B cell (primary cell): ENCODE data around the gene KLHL30. TPM values are rescaled to one million over a fixed set of nuclear protein-coding genes. Genes with fewer than 3 reads are reported as not detected.

ENCODE experiments used
- ATAC-seq: fragments of 200-7000 bp; cut with Tn5 transposase; one replicate; pipeline ENCODE4 v1.10.0; 2021; ENCODE audit warnings: low read depth, mild to moderate bottlenecking, moderate number of reproducible peaks, moderate library complexity
- CTCF ChIA-PET: fragments of 350-600 bp; sonication (Branson Sonifier 250); formaldehyde crosslinking; loops from one replicate; lab custom pipeline; 2021; ENCODE audit warnings: antibody characterized with exemption, inconsistent platforms; lab: Charles Lee
- POLR2A ChIA-PET: fragments of 350-600 bp; sonication (Branson Sonifier 250); formaldehyde crosslinking; loops from one replicate; lab custom pipeline; 2021; ENCODE audit warnings: antibody characterized with exemption; lab: Charles Lee
- DNase-seq: peaks from one replicate; pipeline ENCODE4 v3.0.0; 2013
- H2AFZ ChIP-seq: 2 replicates; pipeline ENCODE4 v1.6.1; 2012; ENCODE audit warnings: mild to moderate bottlenecking, low read depth, low read length; ENCODE audit not compliant: insufficient read depth, poor library complexity, severe bottlenecking
- H3K27ac ChIP-seq, 2 donors: 1 replicate in 1 of 2; 2 replicates in 1 of 2; pipeline ENCODE4 v1.5.1; 2012 to 2013; ENCODE audit warnings: low read length in 2 of 2, mild to moderate bottlenecking in 2 of 2, moderate library complexity in 1 of 2
- H3K27me3 ChIP-seq, 4 experiments: fragments of 200-600 bp in 1 of 4; sonication (generic) in 1 of 4; replicated peaks in 1 of 4; 1 replicate in 2 of 4; 2 replicates in 2 of 4; pipeline versions ENCODE4 v1.6.1 to v1.7.0; 2013 to 2016; ENCODE audit warnings: low read length in 3 of 4, mild to moderate bottlenecking in 2 of 4, mixed read lengths in 1 of 4, moderate library complexity in 1 of 4; ENCODE audit not compliant: insufficient read depth in 4 of 4, control insufficient read depth in 3 of 4; ENCODE audit errors: control extremely low read depth in 1 of 4
- H3K36me3 ChIP-seq, 2 experiments: replicated peaks in 1 of 2; 1 replicate in 1 of 2; 2 replicates in 1 of 2; pipeline versions ENCODE4 v1.6.1 to v1.7.1; 2013; ENCODE audit warnings: low read length in 1 of 2; ENCODE audit not compliant: insufficient read depth in 2 of 2, control insufficient read depth in 1 of 2; ENCODE audit errors: control extremely low read depth in 1 of 2, extremely low read depth in 1 of 2
- H3K4me1 ChIP-seq, 2 donors: fragments of 200-600 bp in 1 of 2; sonication (generic) in 1 of 2; 1 replicate in 1 of 2; 2 replicates in 1 of 2; pipeline versions ENCODE4 v1.5.1 to v1.6.1; 2013 to 2017; ENCODE audit warnings: low read length in 2 of 2; ENCODE audit not compliant: control insufficient read depth in 2 of 2, insufficient read depth in 2 of 2
- H3K4me2 ChIP-seq: replicated peaks from 2 replicates; pipeline ENCODE3; 2012; ENCODE audit warnings: mild to moderate bottlenecking, low read depth, low read length; ENCODE audit not compliant: poor library complexity, severe bottlenecking
- H3K4me3 ChIP-seq, 5 experiments: fragments of 200-600 bp in 1 of 5; sonication (generic) in 1 of 5; 1 replicate in 3 of 5; 2 replicates in 2 of 5; pipeline versions ENCODE4 v1.5.1 to v1.7.0; 2011 to 2016; ENCODE audit warnings: low read length in 4 of 5, mild to moderate bottlenecking in 4 of 5, low read depth in 2 of 5, control low read depth in 1 of 5, moderate library complexity in 1 of 5; ENCODE audit not compliant: insufficient read depth in 1 of 5; ENCODE audit errors: control extremely low read depth in 1 of 5, extremely low read depth in 1 of 5
- H3K79me2 ChIP-seq: fragments of 200-600 bp; sonication (generic); one replicate; pipeline ENCODE4 v1.6.0; 2016; ENCODE audit warnings: low read length; ENCODE audit not compliant: control insufficient read depth, insufficient read depth
- H3K9ac ChIP-seq: fragments of 200-600 bp; sonication (generic); 2 replicates; pipeline ENCODE4 v1.6.1; 2017; ENCODE audit warnings: mild to moderate bottlenecking, low read length, moderate library complexity
- H3K9me3 ChIP-seq, 3 donors: one replicate each; pipeline versions ENCODE4 v1.6.1 to v1.7.1; 2013; ENCODE audit warnings: low read length in 2 of 3; ENCODE audit not compliant: control insufficient read depth in 2 of 3, insufficient read depth in 1 of 3; ENCODE audit errors: control extremely low read depth in 1 of 3
- H4K20me1 ChIP-seq: 2 replicates; pipeline ENCODE4 v1.6.0; 2012; ENCODE audit warnings: mild to moderate bottlenecking, low read length; ENCODE audit not compliant: insufficient read depth, control insufficient read depth, poor library complexity, severe bottlenecking
- H3K27ac Mint-ChIP-seq: one replicate; pipeline ENCODE4 v1.8.0; 2021; ENCODE audit warnings: mixed read lengths
- H3K27me3 Mint-ChIP-seq: one replicate; pipeline ENCODE4 v1.8.0; 2021; ENCODE audit warnings: mixed read lengths
- H3K4me1 Mint-ChIP-seq: one replicate; pipeline ENCODE4 v1.8.0; 2021; ENCODE audit warnings: mixed read lengths
- H3K4me3 Mint-ChIP-seq: one replicate; pipeline ENCODE4 v1.8.0; 2021; ENCODE audit warnings: mixed read lengths
- H3K9me3 Mint-ChIP-seq: one replicate; pipeline ENCODE4 v1.8.0; 2022; ENCODE audit warnings: mixed read lengths; ENCODE audit not compliant: insufficient read depth
- EZH2 ChIP-seq: IDR thresholded peaks from 2 replicates; pipeline ENCODE4 v1.6.1; 2012; ENCODE audit warnings: borderline replicate concordance, low read depth, mild to moderate bottlenecking, moderate library complexity, low read length; ENCODE audit not compliant: insufficient read depth, poor library complexity, severe bottlenecking
- WGBS: methylation state at CpG from one replicate; pipeline ENCODE4 v1.1.5; 2013; ENCODE audit warnings: missing lambda C conversion rate; ENCODE audit not compliant: insufficient coverage; 5-methylcytosine and 5-hydroxymethylcytosine counted together
- intact Hi-C: fragments of 100-400 bp; cut with micrococcal nuclease; formaldehyde crosslinking; loops from one replicate; pipeline ENCODE4 v1.10.0; 2022
- polyA plus RNA-seq: library from polyadenylated mRNA; depleted of rRNA; stranded (reverse); fragments of >200 nt; gene quantifications from 2 replicates; pipeline ENCODE4 v1.2.3, GENCODE V29; 2012
- total RNA-seq, 2 donors: library from RNA; stranded (reverse); fragments of 120-200 nt in 1 of 2; gene quantifications; 1 replicate in 1 of 2; 2 replicates in 1 of 2; pipeline versions ENCODE4 v1.2.3 to v1.2.4, GENCODE V29; 2013 to 2022
- TF ChIP-seq, protein P1 (sequence below): fragments of 200-600 bp; IDR thresholded peaks from one replicate; pipeline ENCODE4 v1.8.0; 2022; ENCODE audit warnings: antibody characterized with exemption, mild to moderate bottlenecking

The KLHL30 gene
- total and polyA plus RNA-seq, 2 donors (not counting 1 experiment from before 2014, with no cell fraction given): not detected

DNA sequence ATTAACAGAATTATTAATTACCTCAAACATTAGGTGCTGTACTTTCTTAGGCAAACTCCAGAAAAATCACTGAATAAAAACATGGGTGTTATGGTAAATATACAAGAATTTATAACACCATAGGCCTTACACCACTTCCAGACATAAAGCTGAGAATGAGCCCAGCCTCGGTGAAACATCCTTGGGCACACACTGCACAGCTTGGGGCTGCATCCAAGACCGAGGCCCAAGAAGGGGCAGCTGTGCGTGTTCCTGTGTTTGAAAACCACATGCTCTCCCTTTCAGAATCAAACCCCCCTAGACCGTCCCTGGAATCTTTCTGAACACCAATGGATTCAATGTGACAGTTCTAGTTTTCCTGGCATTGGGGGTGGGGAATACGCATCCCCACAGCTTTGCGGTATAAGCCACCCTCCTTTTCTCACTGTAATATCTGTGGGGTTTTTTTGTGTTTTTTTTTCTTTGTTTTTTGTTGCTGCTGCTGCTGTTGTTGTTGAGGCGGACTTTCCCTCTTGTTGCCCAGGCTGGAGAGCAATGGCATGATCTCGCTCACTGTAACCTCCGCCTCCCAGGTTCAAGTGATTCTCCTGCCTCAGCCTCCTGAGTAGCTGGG, 33.2 kb downstream of the KLHL30 start:
- ChIA-PET CTCF (no interaction called here), POLR2A (no interaction called here)
- Mint-ChIP-seq H3K27me3 (no peaks in the 10 kb centered on the region), H3K27ac (no peak overlapping the region), H3K4me1 (no peaks in the 10 kb centered on the region), H3K9me3 (no peaks in the 10 kb centered on the region), H3K4me3 (no peak overlapping the region)
- DNase-seq: no peak
- no peaks in the 10 kb centered on the region for H3K79me2 ChIP-seq
- H3K36me3 ChIP-seq: peaks cover 7 to 66% of the 10 kb centered on the region in 2 experiments
- intact Hi-C loops: no loop called here
- no peak overlapping the region for H3K9ac ChIP-seq
- ATAC-seq: no peak
- TF ChIP-seq, protein P1, sequence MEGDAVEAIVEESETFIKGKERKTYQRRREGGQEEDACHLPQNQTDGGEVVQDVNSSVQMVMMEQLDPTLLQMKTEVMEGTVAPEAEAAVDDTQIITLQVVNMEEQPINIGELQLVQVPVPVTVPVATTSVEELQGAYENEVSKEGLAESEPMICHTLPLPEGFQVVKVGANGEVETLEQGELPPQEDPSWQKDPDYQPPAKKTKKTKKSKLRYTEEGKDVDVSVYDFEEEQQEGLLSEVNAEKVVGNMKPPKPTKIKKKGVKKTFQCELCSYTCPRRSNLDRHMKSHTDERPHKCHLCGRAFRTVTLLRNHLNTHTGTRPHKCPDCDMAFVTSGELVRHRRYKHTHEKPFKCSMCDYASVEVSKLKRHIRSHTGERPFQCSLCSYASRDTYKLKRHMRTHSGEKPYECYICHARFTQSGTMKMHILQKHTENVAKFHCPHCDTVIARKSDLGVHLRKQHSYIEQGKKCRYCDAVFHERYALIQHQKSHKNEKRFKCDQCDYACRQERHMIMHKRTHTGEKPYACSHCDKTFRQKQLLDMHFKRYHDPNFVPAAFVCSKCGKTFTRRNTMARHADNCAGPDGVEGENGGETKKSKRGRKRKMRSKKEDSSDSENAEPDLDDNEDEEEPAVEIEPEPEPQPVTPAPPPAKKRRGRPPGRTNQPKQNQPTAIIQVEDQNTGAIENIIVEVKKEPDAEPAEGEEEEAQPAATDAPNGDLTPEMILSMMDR: no peak
- H3K9me3 ChIP-seq: no peaks in the 10 kb centered on the region
- no peak overlapping the region for H2AFZ ChIP-seq
- H3K4me3 ChIP-seq: no peak overlapping the region
- H3K27ac ChIP-seq: no peak overlapping the region
- no peak overlapping the region for H3K4me2 ChIP-seq
- no peaks in the 10 kb centered on the region for H3K4me1 ChIP-seq
- peaks cover 25% of the 10 kb centered on the region for H4K20me1 ChIP-seq
- no peaks in the 10 kb centered on the region for H3K27me3 ChIP-seq
- WGBS: 97% methylated on average over 3 of the region's 9 CpGs

DNA sequence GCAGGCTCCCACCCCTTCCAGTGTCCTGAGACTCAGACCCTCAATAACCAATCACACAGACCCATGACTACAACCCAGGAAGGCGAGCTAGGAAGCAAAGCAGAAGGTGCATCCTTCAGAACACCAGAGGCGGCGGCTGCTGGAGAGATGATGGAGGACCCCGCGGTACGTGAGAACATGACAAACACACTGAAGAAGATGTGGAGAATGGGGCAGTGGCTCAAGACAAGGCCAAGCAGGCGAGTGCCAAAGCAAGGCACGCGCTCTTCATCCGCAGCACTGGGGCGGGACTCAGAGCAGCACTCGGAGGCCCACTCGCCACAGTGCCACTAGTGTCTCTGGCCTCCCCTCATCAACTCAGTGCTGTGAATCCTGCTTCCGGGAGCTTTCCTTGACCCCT, 34.0 kb downstream of the KLHL30 start:
- no peaks in the 10 kb centered on the region for H3K9me3 ChIP-seq
- ChIA-PET CTCF (no interaction called here), POLR2A (no interaction called here)
- H3K9ac ChIP-seq: no peak overlapping the region
- DNase-seq (no peak), ATAC-seq (no peak)
- H3K4me1 Mint-ChIP-seq: no peaks in the 10 kb centered on the region
- no peaks in the 10 kb centered on the region for H3K27me3 Mint-ChIP-seq
- H3K27me3 ChIP-seq: no peaks in the 10 kb centered on the region
- no peaks in the 10 kb centered on the region for H3K79me2 ChIP-seq
- H3K9me3 Mint-ChIP-seq: no peaks in the 10 kb centered on the region
- WGBS: 99% methylated on average over 13 of the region's 14 CpGs
- no peak overlapping the region for H3K4me3 Mint-ChIP-seq
- TF ChIP-seq, protein P1: no peak
- no peak for TF ChIP-seq EZH2
- no peak overlapping the region for H3K4me3 ChIP-seq
- H3K4me1 ChIP-seq: no peaks in the 10 kb centered on the region
- no peak overlapping the region for H2AFZ ChIP-seq
- intact Hi-C loops: no loop called here
- H3K27ac ChIP-seq: no peak overlapping the region
- no peak overlapping the region for H3K4me2 ChIP-seq
- peaks cover 25% of the 10 kb centered on the region for H4K20me1 ChIP-seq
- H3K36me3 ChIP-seq: peaks cover 7 to 73% of the 10 kb centered on the region in 2 experiments
- H3K27ac Mint-ChIP-seq: no peak overlapping the region
